ENCODE data around the gene KIAA1217.
"Not testable (repeated sequence)": the region's sequence is repeated elsewhere in the genome, so short reads cannot be mapped to it uniquely, and the experiment has no call there.

KIAA1217 gene

DNA sequence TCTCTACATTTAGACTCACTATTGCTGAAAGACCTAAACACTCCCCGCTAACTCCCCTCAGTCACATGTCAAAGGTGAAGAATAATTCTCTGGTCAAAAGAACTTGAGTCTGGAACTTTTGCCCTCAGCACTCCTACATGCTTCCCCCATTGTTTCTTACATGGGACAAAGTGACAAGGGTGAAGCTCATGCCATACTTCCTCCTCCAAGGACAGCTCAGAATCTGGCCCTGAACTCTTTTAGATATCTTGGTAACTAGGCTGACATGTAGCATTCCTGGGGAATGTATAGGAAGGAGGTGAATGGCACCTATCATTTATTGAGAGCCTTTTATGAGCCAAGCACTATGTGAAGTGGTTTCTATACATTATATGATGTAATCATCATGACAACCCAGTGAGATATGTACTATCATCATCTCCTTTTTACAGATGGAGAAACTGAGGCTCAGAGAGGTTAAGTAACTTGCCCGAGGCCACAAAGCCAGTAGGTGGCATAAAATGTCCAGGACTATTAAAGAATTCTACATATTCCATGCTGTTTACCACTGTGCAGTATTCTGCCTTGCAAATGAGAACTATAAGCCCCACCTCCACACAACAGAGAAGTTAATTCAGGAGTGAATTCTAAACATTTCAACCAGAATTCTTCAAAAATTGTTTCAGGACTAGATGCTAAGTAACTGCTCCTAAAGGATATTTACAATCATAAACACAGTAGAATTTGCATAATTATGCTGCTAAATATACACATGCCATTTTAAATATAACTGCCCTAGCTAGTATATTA, 268.2 kb downstream of the KIAA1217 start:
- DNase-seq, result no peak

DNA sequence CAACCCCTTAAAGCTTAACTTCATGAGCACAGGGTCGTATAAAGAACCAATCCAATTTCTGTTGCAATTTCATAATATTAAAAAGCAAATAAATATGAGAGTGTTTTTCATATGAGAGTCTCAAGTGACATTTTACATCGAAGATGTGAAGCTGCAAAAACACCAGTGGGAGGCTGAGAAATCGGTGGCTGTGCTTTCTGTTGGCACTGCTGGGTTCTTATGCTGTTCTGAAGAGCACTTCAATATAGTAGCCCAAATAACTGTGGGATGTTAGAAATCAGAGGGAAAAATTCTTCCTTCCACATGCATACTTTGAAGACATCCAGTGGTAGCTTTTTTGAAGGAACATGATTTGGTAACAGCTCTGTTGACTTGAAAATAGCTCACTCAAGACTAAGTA, 269.0 kb downstream of the KIAA1217 start:
- no peak for DNase-seq

- DNase-seq, result no peak
Observed at GRCh38 chr10:24479806-24480205, 270.9 kb downstream of the KIAA1217 start.

- no peak for DNase-seq
Observed at GRCh38 chr10:24480447-24480846, 271.5 kb downstream of the KIAA1217 start.

GRCh38 chr10:24481241-24481640, 272.3 kb downstream of the KIAA1217 start:
- DNase-seq, result no peak

GRCh38 chr10:24482713-24483112, 273.8 kb downstream of the KIAA1217 start:
- not testable (repeated sequence) for DNase-seq

DNA sequence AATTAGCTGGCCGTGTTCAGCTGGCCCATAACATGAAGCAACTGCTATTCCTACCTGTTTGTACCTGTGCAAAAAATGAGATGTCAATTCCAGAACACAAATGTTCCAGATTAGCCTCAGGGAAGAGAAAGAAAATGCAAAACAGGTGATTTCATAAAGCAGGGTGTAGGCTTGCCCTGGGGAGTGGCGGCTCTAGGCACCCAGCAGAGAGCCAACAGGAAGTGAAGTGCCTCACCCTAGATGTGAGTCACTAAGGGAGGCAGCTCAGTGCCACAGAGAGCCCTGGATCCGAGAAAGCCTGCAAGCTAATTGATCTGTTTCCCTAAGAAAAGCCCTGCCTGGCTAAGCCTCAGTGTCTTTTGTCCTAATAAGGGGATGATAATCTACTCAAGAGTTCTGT, 274.8 kb downstream of the KIAA1217 start:
- no peak for DNase-seq

DNA sequence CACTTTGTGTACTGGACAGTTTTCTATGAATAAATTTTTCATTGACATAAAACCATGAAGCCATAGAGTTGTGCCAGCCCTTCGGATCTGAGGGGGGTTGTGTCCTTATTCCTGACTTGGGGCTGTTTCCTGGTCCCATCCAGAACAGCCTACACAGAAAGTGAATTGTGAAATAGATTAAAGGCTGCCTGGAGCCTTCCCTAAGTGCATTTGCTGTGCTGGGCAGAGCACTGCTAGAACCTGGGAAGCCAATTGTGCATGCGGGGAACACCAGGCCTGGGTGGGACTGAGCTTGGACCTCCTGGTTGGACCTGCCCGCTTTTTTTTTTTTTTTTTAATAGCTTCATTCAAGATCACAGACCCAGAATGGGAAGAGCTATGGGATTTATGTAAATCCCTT, 275.8 kb downstream of the KIAA1217 start:
- no peak for DNase-seq

DNA sequence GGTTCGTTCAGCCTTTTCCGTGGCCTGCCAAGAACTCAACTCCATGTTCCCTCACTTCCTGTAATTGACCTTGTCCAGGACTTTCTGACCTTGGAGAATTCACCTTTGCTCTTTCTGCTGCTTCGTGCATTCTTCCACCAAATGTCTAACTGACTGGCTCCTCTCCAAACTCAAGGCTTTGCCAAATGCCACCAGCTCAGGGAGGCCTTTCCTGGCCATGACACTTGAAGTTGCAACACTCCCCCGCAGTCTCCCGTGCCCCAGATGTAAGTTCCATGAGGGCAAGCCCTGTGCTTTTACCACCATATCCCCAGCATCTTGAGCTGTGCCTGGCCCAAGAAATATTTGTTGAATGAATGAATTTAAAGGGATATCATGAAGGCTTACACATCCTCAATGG, 276.4 kb downstream of the KIAA1217 start:
- no peak for DNase-seq

DNA sequence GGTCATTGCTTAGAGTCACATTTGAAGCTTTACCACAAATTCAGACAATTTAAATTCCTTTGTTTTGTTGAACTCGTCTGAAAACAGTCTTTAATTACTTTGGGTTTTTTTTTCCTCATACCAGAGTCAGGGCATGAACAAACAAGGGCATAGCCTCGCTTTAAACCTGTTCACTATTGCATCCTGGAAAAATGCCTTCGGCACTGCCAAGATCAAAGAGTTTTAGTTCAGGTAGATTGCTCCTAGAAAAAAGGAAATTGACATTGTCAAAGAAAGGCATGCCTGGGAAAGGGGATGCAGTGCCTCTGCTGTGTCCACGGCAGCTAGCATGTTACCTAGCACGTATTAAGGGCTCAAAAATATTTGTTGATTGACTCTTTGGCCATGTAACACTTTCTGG, 279.7 kb downstream of the KIAA1217 start:
- DNase-seq, result no peak

GRCh38 chr10:24493165-24493564, 284.2 kb downstream of the KIAA1217 start:
- no peak for DNase-seq

- no peak for DNase-seq
Observed at GRCh38 chr10:24494236-24494635, 285.3 kb downstream of the KIAA1217 start.

- DNase-seq, result no peak
Observed at GRCh38 chr10:24494777-24495176, 285.8 kb downstream of the KIAA1217 start.

GRCh38 chr10:24495666-24496460, 286.9 kb downstream of the KIAA1217 start:
- DNase-seq, result no peak

GRCh38 chr10:24496906-24497305, 288.0 kb downstream of the KIAA1217 start:
- no peak for DNase-seq

- DNase-seq, result no peak
Observed at GRCh38 chr10:24501056-24501711, 292.2 kb downstream of the KIAA1217 start.

GRCh38 chr10:24502006-24502405, 293.1 kb downstream of the KIAA1217 start:
- DNase-seq, result no peak

- DNase-seq, result no peak
Observed at GRCh38 chr10:24502801-24503460, 294.0 kb downstream of the KIAA1217 start.

GRCh38 chr10:24503461-24504320, 294.8 kb downstream of the KIAA1217 start:
- no peak for DNase-seq

- no peak for DNase-seq
Observed at GRCh38 chr10:24505759-24506158, 296.8 kb downstream of the KIAA1217 start.

DNA sequence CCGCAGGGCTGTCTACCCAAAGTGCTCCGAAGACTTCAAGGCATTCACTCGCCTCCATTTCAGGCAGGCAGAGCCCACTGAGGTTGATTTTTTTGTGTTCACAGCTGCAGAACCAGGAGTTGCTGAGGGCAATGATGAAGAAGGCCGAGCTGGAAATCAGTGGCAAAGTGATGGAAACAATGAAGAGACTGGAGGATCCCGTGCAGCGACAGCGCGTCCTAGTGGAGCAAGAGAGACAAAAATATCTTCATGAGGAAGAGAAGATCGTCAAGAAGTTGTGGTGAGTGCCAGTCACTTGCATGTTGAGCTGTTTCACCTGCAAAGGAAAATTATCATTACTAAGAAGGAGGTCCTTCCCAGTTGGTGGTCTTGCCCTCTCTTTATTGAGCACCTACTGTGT, 304.2 kb downstream of the KIAA1217 start:
- no peak for DNase-seq

- no peak for DNase-seq
Observed at GRCh38 chr10:24515481-24515880, 306.5 kb downstream of the KIAA1217 start.

Data from activated CD8-positive, alpha-beta memory T cell treated with anti-CD3 and anti-CD28 coated beads for 24 hours (primary cell).